Ascending aorta (tissue), 2 donors: Measurements from ENCODE around the gene KLF2. TPM values are rescaled to one million over a fixed set of nuclear protein-coding genes. Genes with fewer than 3 reads are reported as not detected.

Experiments used
- DNase-seq, 2 donors: peaks; one replicate each; pipeline ENCODE4 v3.0.0-alpha.2; 2019; ENCODE audit warnings: low spot score in 2 of 2
- H3K27ac ChIP-seq, 2 donors: fragments of 200-600 bp; sonication (generic); one replicate each; pipeline ENCODE4 v1.5.1; 2016 to 2017; ENCODE audit warnings: mild to moderate bottlenecking in 1 of 2
- H3K27me3 ChIP-seq: fragments of 200-600 bp; sonication (generic); one replicate; pipeline ENCODE4 v1.5.1; 2017
- H3K36me3 ChIP-seq, 2 donors: fragments of 200-600 bp; sonication (generic); one replicate each; pipeline ENCODE4 v1.5.1; 2016
- H3K4me1 ChIP-seq, 2 donors: fragments of 200-600 bp; sonication (generic); one replicate each; pipeline ENCODE4 v1.5.1; 2016 to 2017; ENCODE audit warnings: mild to moderate bottlenecking in 1 of 2
- H3K4me3 ChIP-seq, 2 donors: fragments of 200-600 bp; sonication (generic); one replicate each; pipeline ENCODE4 v1.5.1; 2016 to 2017; ENCODE audit warnings: mild to moderate bottlenecking in 1 of 2
- H3K9me3 ChIP-seq, 2 donors: fragments of 200-600 bp; sonication (generic); one replicate each; pipeline ENCODE4 v1.5.1; 2016
- CTCF ChIP-seq, 3 experiments: fragments of 200-600 bp in 2 of 3; fragments of 450-650 bp in 1 of 3; sonication (generic) in 2 of 3; IDR thresholded peaks; one replicate each; pipeline ENCODE4 v1.5.1; 2016 to 2019; ENCODE audit warnings: antibody characterized with exemption in 3 of 3, mild to moderate bottlenecking in 1 of 3, moderate library complexity in 1 of 3
- intact Hi-C: fragments of 100-400 bp; cut with DNase I; formaldehyde crosslinking; loops from one replicate; pipeline ENCODE4 v1.15.1; 2023
- total RNA-seq: library from RNA; depleted of rRNA; stranded (reverse); fragments of >200 nt; gene quantifications from one replicate; pipeline ENCODE4 v1.1.0, GENCODE V29; 2016

KLF2 gene
- total RNA-seq, 1 donor from 2014 or later = 281 TPM

GRCh38 chr19:16335226-16335625 lies 10.6 kb downstream of the KLF2 start:
- peaks cover 15 to 28% of the 10 kb centered on the region in 2 donors for H3K4me1 ChIP-seq
- no peak for DNase-seq
- H3K27ac ChIP-seq = no peak overlapping the region
- TF ChIP-seq CTCF (IDR thresholded peaks at IDR 0.05) = no peak
- no peaks in the 10 kb centered on the region for H3K36me3 ChIP-seq
- intact Hi-C loops = loop anchor here (5.0 kb wide), 1 partner anchor 88 kb away; no protein-coding TSS in a partner anchor
- H3K27me3 ChIP-seq = no peaks in the 10 kb centered on the region
- no peak overlapping the region for H3K4me3 ChIP-seq
- no peaks in the 10 kb centered on the region for H3K9me3 ChIP-seq

GRCh38 chr19:16336571-16336970 lies 11.9 kb downstream of the KLF2 start:
- Histone ChIP-seq H3K4me1 (peaks cover 12 to 20% of the 10 kb centered on the region in 2 donors), H3K27ac (no peak overlapping the region), H3K27me3 (no peaks in the 10 kb centered on the region), H3K4me3 (no peak overlapping the region), H3K36me3 (no peaks in the 10 kb centered on the region), H3K9me3 (no peaks in the 10 kb centered on the region)
- TF ChIP-seq CTCF (IDR thresholded peaks at IDR 0.05) = no peak
- intact Hi-C loops = loop anchor here (5.0 kb wide), 1 partner anchor 89 kb away; no protein-coding TSS in a partner anchor
- DNase-seq = no peak

- Histone ChIP-seq H3K4me3 (peak overlapping the region in 1 of 2 donors; percentile 15), H3K9me3 (no peaks in the 10 kb centered on the region), H3K27me3 (no peaks in the 10 kb centered on the region), H3K27ac (peak overlapping the region; percentile 69 to 83), H3K4me1 (peaks cover 14 to 25% of the 10 kb centered on the region in 2 donors), H3K36me3 (no peaks in the 10 kb centered on the region)
- intact Hi-C loops = loop anchor here (2.0 to 5.0 kb wide), 2 partner anchors 45 to 91 kb away; no protein-coding TSS in a partner anchor
- DNase-seq = no peak
- TF ChIP-seq CTCF (IDR thresholded peaks at IDR 0.05) = no peak
Observed at GRCh38 chr19:16337809-16338469, 13.3 kb downstream of the KLF2 start.

GRCh38 chr19:16338470-16339360 lies 14.1 kb downstream of the KLF2 start:
- peak; percentile 17 to 54 (median 20) for TF ChIP-seq CTCF (IDR thresholded peaks at IDR 0.05)
- Histone ChIP-seq H3K27ac (peak overlapping the region; percentile 69 to 83), H3K4me1 (peaks cover 14 to 25% of the 10 kb centered on the region in 2 donors), H3K4me3 (peak overlapping the region in 1 of 2 donors; percentile 15), H3K27me3 (no peaks in the 10 kb centered on the region), H3K36me3 (no peaks in the 10 kb centered on the region), H3K9me3 (no peaks in the 10 kb centered on the region)
- DNase-seq = peak; percentile 46 to 89
- intact Hi-C loops = loop anchor here (2.0 to 5.0 kb wide), 2 partner anchors 44 to 91 kb away; no protein-coding TSS in a partner anchor

- Histone ChIP-seq H3K4me3 (peak overlapping the region in 1 of 2 donors; percentile 15), H3K27me3 (no peaks in the 10 kb centered on the region), H3K36me3 (no peaks in the 10 kb centered on the region), H3K9me3 (no peaks in the 10 kb centered on the region), H3K27ac (peak overlapping the region; percentile 69 to 83), H3K4me1 (peaks cover 14 to 25% of the 10 kb centered on the region in 2 donors)
- no peak for DNase-seq
- intact Hi-C loops = loop anchor here (2.0 to 5.0 kb wide), 2 partner anchors 43 to 92 kb away; no protein-coding TSS in a partner anchor
- no peak for TF ChIP-seq CTCF (IDR thresholded peaks at IDR 0.05)
Observed at GRCh38 chr19:16339361-16339725, 14.7 kb downstream of the KLF2 start.
